ENCODE measurements around the gene CDK13.

DNA sequence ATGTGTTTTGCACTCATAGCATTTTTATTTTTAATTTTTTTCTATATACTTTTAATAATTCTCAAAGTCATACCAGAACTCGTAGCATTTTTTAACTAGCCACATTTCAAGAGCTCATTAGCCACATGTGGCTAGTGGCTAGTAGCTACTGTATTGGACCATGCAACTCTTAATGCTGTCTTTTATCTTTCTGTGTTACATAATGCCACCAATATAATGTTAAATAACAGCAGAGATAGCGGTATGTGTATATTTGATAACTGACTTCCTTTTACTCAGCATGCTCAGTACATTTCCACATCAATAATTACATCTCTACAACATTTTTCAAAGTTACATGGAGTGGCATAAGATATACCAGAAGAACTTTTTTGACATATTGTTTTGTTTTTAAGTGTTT, 91.4 kb downstream of the CDK13 start:
- TF ChIP-seq, protein P1, sequence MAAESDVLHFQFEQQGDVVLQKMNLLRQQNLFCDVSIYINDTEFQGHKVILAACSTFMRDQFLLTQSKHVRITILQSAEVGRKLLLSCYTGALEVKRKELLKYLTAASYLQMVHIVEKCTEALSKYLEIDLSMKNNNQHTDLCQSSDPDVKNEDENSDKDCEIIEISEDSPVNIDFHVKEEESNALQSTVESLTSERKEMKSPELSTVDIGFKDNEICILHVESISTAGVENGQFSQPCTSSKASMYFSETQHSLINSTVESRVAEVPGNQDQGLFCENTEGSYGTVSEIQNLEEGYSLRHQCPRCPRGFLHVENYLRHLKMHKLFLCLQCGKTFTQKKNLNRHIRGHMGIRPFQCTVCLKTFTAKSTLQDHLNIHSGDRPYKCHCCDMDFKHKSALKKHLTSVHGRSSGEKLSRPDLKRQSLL (tag by site-specific recombination; IDR thresholded peaks at IDR 0.05) = no peak
- TF ChIP-seq, protein P2, sequence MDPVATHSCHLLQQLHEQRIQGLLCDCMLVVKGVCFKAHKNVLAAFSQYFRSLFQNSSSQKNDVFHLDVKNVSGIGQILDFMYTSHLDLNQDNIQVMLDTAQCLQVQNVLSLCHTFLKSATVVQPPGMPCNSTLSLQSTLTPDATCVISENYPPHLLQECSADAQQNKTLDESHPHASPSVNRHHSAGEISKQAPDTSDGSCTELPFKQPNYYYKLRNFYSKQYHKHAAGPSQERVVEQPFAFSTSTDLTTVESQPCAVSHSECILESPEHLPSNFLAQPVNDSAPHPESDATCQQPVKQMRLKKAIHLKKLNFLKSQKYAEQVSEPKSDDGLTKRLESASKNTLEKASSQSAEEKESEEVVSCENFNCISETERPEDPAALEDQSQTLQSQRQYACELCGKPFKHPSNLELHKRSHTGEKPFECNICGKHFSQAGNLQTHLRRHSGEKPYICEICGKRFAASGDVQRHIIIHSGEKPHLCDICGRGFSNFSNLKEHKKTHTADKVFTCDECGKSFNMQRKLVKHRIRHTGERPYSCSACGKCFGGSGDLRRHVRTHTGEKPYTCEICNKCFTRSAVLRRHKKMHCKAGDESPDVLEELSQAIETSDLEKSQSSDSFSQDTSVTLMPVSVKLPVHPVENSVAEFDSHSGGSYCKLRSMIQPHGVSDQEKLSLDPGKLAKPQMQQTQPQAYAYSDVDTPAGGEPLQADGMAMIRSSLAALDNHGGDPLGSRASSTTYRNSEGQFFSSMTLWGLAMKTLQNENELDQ (tag by site-specific recombination; IDR thresholded peaks at IDR 0.05; ENCODE audit: low read depth) = no peak
- TF ChIP-seq, protein P3, sequence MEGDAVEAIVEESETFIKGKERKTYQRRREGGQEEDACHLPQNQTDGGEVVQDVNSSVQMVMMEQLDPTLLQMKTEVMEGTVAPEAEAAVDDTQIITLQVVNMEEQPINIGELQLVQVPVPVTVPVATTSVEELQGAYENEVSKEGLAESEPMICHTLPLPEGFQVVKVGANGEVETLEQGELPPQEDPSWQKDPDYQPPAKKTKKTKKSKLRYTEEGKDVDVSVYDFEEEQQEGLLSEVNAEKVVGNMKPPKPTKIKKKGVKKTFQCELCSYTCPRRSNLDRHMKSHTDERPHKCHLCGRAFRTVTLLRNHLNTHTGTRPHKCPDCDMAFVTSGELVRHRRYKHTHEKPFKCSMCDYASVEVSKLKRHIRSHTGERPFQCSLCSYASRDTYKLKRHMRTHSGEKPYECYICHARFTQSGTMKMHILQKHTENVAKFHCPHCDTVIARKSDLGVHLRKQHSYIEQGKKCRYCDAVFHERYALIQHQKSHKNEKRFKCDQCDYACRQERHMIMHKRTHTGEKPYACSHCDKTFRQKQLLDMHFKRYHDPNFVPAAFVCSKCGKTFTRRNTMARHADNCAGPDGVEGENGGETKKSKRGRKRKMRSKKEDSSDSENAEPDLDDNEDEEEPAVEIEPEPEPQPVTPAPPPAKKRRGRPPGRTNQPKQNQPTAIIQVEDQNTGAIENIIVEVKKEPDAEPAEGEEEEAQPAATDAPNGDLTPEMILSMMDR (tag by site-specific recombination; IDR thresholded peaks at IDR 0.05) = no peak
- TF ChIP-seq ZNF274 (IDR thresholded peaks at IDR 0.05; ENCODE audit: low read length) = no peak
- no peak for TF ChIP-seq ZNF274 (tag by site-specific recombination; IDR thresholded peaks at IDR 0.05; ENCODE audit: borderline replicate concordance)
- TF ChIP-seq ZBTB20 (tag by site-specific recombination; IDR thresholded peaks at IDR 0.05) = no peak
- TF ChIP-seq, protein P4, sequence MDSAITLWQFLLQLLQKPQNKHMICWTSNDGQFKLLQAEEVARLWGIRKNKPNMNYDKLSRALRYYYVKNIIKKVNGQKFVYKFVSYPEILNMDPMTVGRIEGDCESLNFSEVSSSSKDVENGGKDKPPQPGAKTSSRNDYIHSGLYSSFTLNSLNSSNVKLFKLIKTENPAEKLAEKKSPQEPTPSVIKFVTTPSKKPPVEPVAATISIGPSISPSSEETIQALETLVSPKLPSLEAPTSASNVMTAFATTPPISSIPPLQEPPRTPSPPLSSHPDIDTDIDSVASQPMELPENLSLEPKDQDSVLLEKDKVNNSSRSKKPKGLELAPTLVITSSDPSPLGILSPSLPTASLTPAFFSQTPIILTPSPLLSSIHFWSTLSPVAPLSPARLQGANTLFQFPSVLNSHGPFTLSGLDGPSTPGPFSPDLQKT (IDR thresholded peaks at IDR 0.05; ENCODE audit: borderline replicate concordance, low read depth, low read length) = no peak
- no peak for TF ChIP-seq MYNN (tag by site-specific recombination; IDR thresholded peaks at IDR 0.05; ENCODE audit: borderline replicate concordance)
- TF ChIP-seq ZNF621 (tag by site-specific recombination; IDR thresholded peaks at IDR 0.05) = no peak
- TF ChIP-seq, protein P5, sequence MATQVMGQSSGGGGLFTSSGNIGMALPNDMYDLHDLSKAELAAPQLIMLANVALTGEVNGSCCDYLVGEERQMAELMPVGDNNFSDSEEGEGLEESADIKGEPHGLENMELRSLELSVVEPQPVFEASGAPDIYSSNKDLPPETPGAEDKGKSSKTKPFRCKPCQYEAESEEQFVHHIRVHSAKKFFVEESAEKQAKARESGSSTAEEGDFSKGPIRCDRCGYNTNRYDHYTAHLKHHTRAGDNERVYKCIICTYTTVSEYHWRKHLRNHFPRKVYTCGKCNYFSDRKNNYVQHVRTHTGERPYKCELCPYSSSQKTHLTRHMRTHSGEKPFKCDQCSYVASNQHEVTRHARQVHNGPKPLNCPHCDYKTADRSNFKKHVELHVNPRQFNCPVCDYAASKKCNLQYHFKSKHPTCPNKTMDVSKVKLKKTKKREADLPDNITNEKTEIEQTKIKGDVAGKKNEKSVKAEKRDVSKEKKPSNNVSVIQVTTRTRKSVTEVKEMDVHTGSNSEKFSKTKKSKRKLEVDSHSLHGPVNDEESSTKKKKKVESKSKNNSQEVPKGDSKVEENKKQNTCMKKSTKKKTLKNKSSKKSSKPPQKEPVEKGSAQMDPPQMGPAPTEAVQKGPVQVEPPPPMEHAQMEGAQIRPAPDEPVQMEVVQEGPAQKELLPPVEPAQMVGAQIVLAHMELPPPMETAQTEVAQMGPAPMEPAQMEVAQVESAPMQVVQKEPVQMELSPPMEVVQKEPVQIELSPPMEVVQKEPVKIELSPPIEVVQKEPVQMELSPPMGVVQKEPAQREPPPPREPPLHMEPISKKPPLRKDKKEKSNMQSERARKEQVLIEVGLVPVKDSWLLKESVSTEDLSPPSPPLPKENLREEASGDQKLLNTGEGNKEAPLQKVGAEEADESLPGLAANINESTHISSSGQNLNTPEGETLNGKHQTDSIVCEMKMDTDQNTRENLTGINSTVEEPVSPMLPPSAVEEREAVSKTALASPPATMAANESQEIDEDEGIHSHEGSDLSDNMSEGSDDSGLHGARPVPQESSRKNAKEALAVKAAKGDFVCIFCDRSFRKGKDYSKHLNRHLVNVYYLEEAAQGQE (tag by site-specific recombination; IDR thresholded peaks at IDR 0.05) = no peak
- TF ChIP-seq ZSCAN30 (tag by site-specific recombination; IDR thresholded peaks at IDR 0.05) = no peak
